K562 (cell line): ENCODE measurements around the gene ZDHHC19. TPM values are rescaled to one million over a fixed set of nuclear protein-coding genes. Genes with fewer than 3 reads are reported as not detected.

Source experiments
- ATAC-seq: fragments of 200-7000 bp; cut with Tn5 transposase; 3 replicates; pipeline ENCODE4 v1.9.1; 2020; ENCODE audit warnings: moderate library complexity
- BruUV-seq: library from RNA; stranded (reverse); fragments of 400-500 nt; replicated peaks from 2 replicates; lab custom pipeline; 2021; lab: Mats Ljungman, UMichigan
- CTCF ChIA-PET: fragments of 300-600 bp; formaldehyde crosslinking; extraction: SDS; loops from one replicate; lab custom pipeline; 2021; ENCODE audit warnings: low intra/inter-chr PET ratio; lab: Yijun Ruan, JAX
- POLR2A ChIA-PET: fragments of 300-600, 350-650 bp; sonication (Branson Sonifier 250); formaldehyde crosslinking; extraction: SDS; loops from one replicate; lab custom pipeline; 2021; ENCODE audit warnings: antibody characterized with exemption, inconsistent platforms; lab: Yijun Ruan, JAX
- DNase-seq, 4 experiments: peaks; one replicate each; pipeline versions ENCODE4 v3.0.0 to v3.0.0-alpha.2; 2011 to 2018; ENCODE audit warnings: low spot score in 3 of 4, mixed read lengths in 3 of 4; ENCODE audit errors: extremely low read depth in 1 of 4
- FAIRE-seq: peaks from 2 replicates; lab custom pipeline; 2011; peaks lifted over from hg19 to GRCh38; lab: Jason Lieb, UNC
- H2AFZ ChIP-seq: 2 replicates; pipeline ENCODE4 v1.6.0; 2011; ENCODE audit warnings: low read depth, low read length, control low read depth, inconsistent platforms
- H3K27ac ChIP-seq: fragments of 200-600 bp; 3 replicates; pipeline ENCODE4 v1.8.0; 2011; ENCODE audit warnings: low read depth, mild to moderate bottlenecking, control low read depth, inconsistent platforms, low read length, moderate library complexity, mixed read lengths; ENCODE audit errors: extremely low read depth
- H3K27me3 ChIP-seq, 2 experiments: fragments of 300-600 bp in 1 of 2; 2 replicates in 1 of 2; 3 replicates in 1 of 2; pipeline versions ENCODE4 v1.6.0 to v1.8.0; 2011; ENCODE audit warnings: inconsistent platforms in 2 of 2, low read length in 2 of 2, mild to moderate bottlenecking in 1 of 2, mixed read lengths in 1 of 2, moderate library complexity in 1 of 2; ENCODE audit not compliant: control insufficient read depth in 2 of 2, insufficient read depth in 2 of 2
- H3K36me3 ChIP-seq: fragments of 300-600 bp; 3 replicates; pipeline ENCODE4 v1.8.0; 2011; ENCODE audit warnings: mild to moderate bottlenecking, low read length, inconsistent platforms; ENCODE audit not compliant: control insufficient read depth, insufficient read depth
- H3K4me1 ChIP-seq, 2 experiments: fragments of 200-600 bp in 1 of 2; replicated peaks in 1 of 2; 2 replicates in 1 of 2; 3 replicates in 1 of 2; pipeline versions ENCODE4 v1.5.1 to v1.8.0; 2011; ENCODE audit warnings: inconsistent platforms in 2 of 2, low read length in 2 of 2, mild to moderate bottlenecking in 1 of 2, mixed read lengths in 1 of 2, moderate library complexity in 1 of 2; ENCODE audit not compliant: control insufficient read depth in 2 of 2, insufficient read depth in 2 of 2
- H3K4me2 ChIP-seq: 2 replicates; pipeline ENCODE4 v1.6.1; 2011; ENCODE audit warnings: low read length, control low read depth, inconsistent platforms, mixed read lengths; ENCODE audit not compliant: insufficient read depth
- H3K4me3 ChIP-seq: fragments of 200-600 bp; sonication (generic), shearing (Covaris generic); 2 replicates; pipeline ENCODE4 v1.5.1; 2016; ENCODE audit warnings: control low read depth, inconsistent platforms
- H3K79me2 ChIP-seq: fragments of 200-600 bp; 3 replicates; pipeline ENCODE4 v1.8.0; 2011; ENCODE audit warnings: low read length, inconsistent platforms; ENCODE audit not compliant: control insufficient read depth, insufficient read depth
- H3K9ac ChIP-seq, 2 experiments: 2 replicates each; pipeline versions ENCODE4 v1.6.0 to v1.6.1; 2011; ENCODE audit warnings: low read depth in 2 of 2, low read length in 2 of 2, control low read depth in 1 of 2, inconsistent platforms in 1 of 2, mild to moderate bottlenecking in 1 of 2, mixed read lengths in 1 of 2; ENCODE audit not compliant: insufficient read depth in 1 of 2
- H3K9me1 ChIP-seq: one replicate; pipeline ENCODE4 v1.6.0; 2011; ENCODE audit warnings: inconsistent platforms, mild to moderate bottlenecking, low read length, moderate library complexity; ENCODE audit not compliant: control insufficient read depth, insufficient read depth
- H3K9me3 ChIP-seq: replicated peaks from 2 replicates; pipeline ENCODE4 v1.5.1; 2011; ENCODE audit warnings: low read depth, low read length, inconsistent platforms; ENCODE audit not compliant: control insufficient read depth, insufficient read depth
- H4K20me1 ChIP-seq: replicated peaks from 2 replicates; pipeline ENCODE4 v1.6.1; 2011; ENCODE audit warnings: low read length, inconsistent platforms, mixed read lengths; ENCODE audit not compliant: control insufficient read depth, insufficient read depth
- CBX2 ChIP-seq: fragments of 200-600 bp; sonication (generic); IDR thresholded peaks from one replicate; pipeline ENCODE4 v1.6.1; 2012; ENCODE audit warnings: mild to moderate bottlenecking, low read length, inconsistent platforms; ENCODE audit not compliant: insufficient read depth, poor library complexity, severe bottlenecking
- DNMT1 ChIP-seq: fragments of 450-650 bp; IDR thresholded peaks from 2 replicates; pipeline ENCODE4 v1.6.1; 2016; ENCODE audit warnings: antibody characterized with exemption, mild to moderate bottlenecking
- ETS2 ChIP-seq: IDR thresholded peaks from 2 replicates; pipeline ENCODE4 v1.6.1; 2016; ENCODE audit warnings: borderline replicate concordance, missing genetic modification characterization, mild to moderate bottlenecking, moderate library complexity, missing compliant biosample characterization; ENCODE audit not compliant: poor library complexity, severe bottlenecking
- FOXA1 ChIP-seq: fragments of 450-650 bp; IDR thresholded peaks from 2 replicates; pipeline ENCODE4 v1.6.1; 2016; ENCODE audit warnings: mild to moderate bottlenecking, borderline replicate concordance
- FOXJ3 ChIP-seq: sonication (generic); formaldehyde crosslinking; IDR thresholded peaks from 2 replicates; pipeline ENCODE4 v1.4.0; 2020; ENCODE audit warnings: mild to moderate bottlenecking, missing genetic modification reagents
- GABPB1 ChIP-seq: sonication (generic); formaldehyde crosslinking; IDR thresholded peaks from 2 replicates; pipeline ENCODE4 v1.8.0; 2022; ENCODE audit warnings: mild to moderate bottlenecking, missing genetic modification reagents
- HLTF ChIP-seq: fragments of 450-650 bp; IDR thresholded peaks from 2 replicates; pipeline ENCODE4 v1.6.1; 2016
- ILF3 ChIP-seq: fragments of 450-650 bp; IDR thresholded peaks from 2 replicates; pipeline ENCODE4 v1.6.1; 2018; ENCODE audit warnings: antibody characterized with exemption, mild to moderate bottlenecking, moderate library complexity, borderline replicate concordance
- JUNB ChIP-seq: fragments of 450-650 bp; formaldehyde crosslinking; conservative IDR thresholded peaks from 2 replicates; pipeline ENCODE4 v1.4.0; 2020; ENCODE audit warnings: mild to moderate bottlenecking
- KAT8 ChIP-seq: fragments of 450-650 bp; IDR thresholded peaks from 2 replicates; pipeline ENCODE4 v1.6.1; 2016; ENCODE audit warnings: low read depth, mild to moderate bottlenecking
- NCOA6 ChIP-seq: fragments of 450-650 bp; IDR thresholded peaks from 2 replicates; pipeline ENCODE4 v1.6.1; 2017; ENCODE audit warnings: mild to moderate bottlenecking
- PKNOX1 ChIP-seq: fragments of 450-650 bp; IDR thresholded peaks from 2 replicates; pipeline ENCODE4 v1.6.1; 2016
- PYGO2 ChIP-seq: fragments of 450-650 bp; IDR thresholded peaks from 2 replicates; pipeline ENCODE4 v1.6.1; 2016; ENCODE audit warnings: mild to moderate bottlenecking, missing genetic modification characterization, moderate library complexity, missing compliant biosample characterization
- RUNX1 ChIP-seq: sonication (generic); IDR thresholded peaks from 2 replicates; pipeline ENCODE4 v1.6.1; 2016; ENCODE audit warnings: antibody characterized with exemption, low read depth
- SNAPC5 ChIP-seq: fragments of 250-450 bp; sonication (Bioruptor Pico); IDR thresholded peaks from 2 replicates; pipeline ENCODE4 v1.8.0; 2021; ENCODE audit warnings: moderate library complexity, mild to moderate bottlenecking, inconsistent platforms
- TCF3 ChIP-seq: sonication (generic); formaldehyde crosslinking; IDR thresholded peaks from 2 replicates; pipeline ENCODE4 v1.4.0; 2020; ENCODE audit warnings: mild to moderate bottlenecking, missing genetic modification reagents
- XRCC5 ChIP-seq: fragments of 200-400 bp; formaldehyde crosslinking; IDR thresholded peaks from 2 replicates; pipeline ENCODE4 v1.6.1; 2017; ENCODE audit warnings: low read depth, mild to moderate bottlenecking, low read length
- ZNF174 ChIP-seq: fragments of 250-450 bp; sonication (Bioruptor Pico); IDR thresholded peaks from 2 replicates; pipeline ENCODE4 v1.4.0; 2020; ENCODE audit warnings: mild to moderate bottlenecking
- ZNF316 ChIP-seq: fragments of 450-650 bp; IDR thresholded peaks from 2 replicates; pipeline ENCODE4 v1.6.1; 2016
- WGBS: fragments of 100-300 bp; shearing (Covaris generic); methylation state at CpG from one replicate; pipeline ENCODE4 v1.1.6; 2016; ENCODE audit warnings: low coverage, mixed read lengths; ENCODE audit not compliant: insufficient coverage; ENCODE audit errors: missing lambda C conversion rate; 5-methylcytosine and 5-hydroxymethylcytosine counted together
- in situ Hi-C: fragments of 300-500 bp; cut with MboI; formaldehyde crosslinking; loops from 4 replicates; pipeline ENCODE4 v1.15.0; 2018; ENCODE audit warnings: inconsistent platforms, mixed read lengths
- intact Hi-C: fragments of 100-400 bp; cut with micrococcal nuclease; formaldehyde crosslinking; loops from 2 replicates; pipeline ENCODE4 v1.14.2; 2022
- polyA plus RNA-seq, 8 experiments: library from polyadenylated mRNA; depleted of rRNA in 4 of 8; stranded (reverse) in 5 of 8; unstranded in 3 of 8; fragments of >200 nt; fragmentation: Nextera tagmentation in 2 of 8; fragmentation: Illumina TruSeq in 1 of 8; extraction: Ambion mirVana in 2 of 8; extraction: Trizol in 1 of 8; gene quantifications; 2 replicates each; pipeline versions ENCODE4 v1.2.1 to v1.2.3, GENCODE V29; 2011 to 2014; ENCODE audit warnings: inconsistent platforms in 1 of 8, missing spikeins in 1 of 8
- total RNA-seq, 7 experiments: library from RNA; depleted of rRNA in 6 of 7; stranded (reverse); fragments of >200 nt in 6 of 7; fragmentation: Illumina TruSeq in 2 of 7; extraction: Trizol in 2 of 7; gene quantifications; 2 replicates each; pipeline versions ENCODE4 v1.2.1 to v1.2.3, GENCODE V29; 2011 to 2021; ENCODE audit warnings: low replicate concordance in 1 of 7

The ZDHHC19 gene
- total and polyA plus RNA-seq, 9 of the 15 experiments (the other 6 are each of a cell fraction or from before 2014, with no cell fraction given) = 0.40 to 5.5 (median 1.1) TPM

GRCh38 chr3:196237203-196237602 lies 26.0 kb upstream of the ZDHHC19 start:
- 87% methylated on average over 5 of the region's 5 CpGs for WGBS
- intact Hi-C loops = no loop called here

GRCh38 chr3:196236223-196236622 lies 25.0 kb upstream of the ZDHHC19 start:
- 96% methylated on average over 8 of the region's 8 CpGs for WGBS
- in situ Hi-C loops (no loop called here), intact Hi-C loops (no loop called here)
- H3K9ac ChIP-seq = no peak overlapping the region
- ATAC-seq (no peak; the same call in 2 of the 3 replicates), FAIRE-seq (no peak), DNase-seq (no peak)
- H3K4me3 ChIP-seq = no peak overlapping the region
- BruUV-seq = TSS peak; percentile 16
- H3K9me1 ChIP-seq = peaks cover 9% of the 10 kb centered on the region
- H4K20me1 ChIP-seq = no peaks in the 10 kb centered on the region
- no peaks in the 10 kb centered on the region for H3K9me3 ChIP-seq
- POLR2A ChIA-PET = interaction anchor here (0.7 to 1.6 kb wide), 3 partner anchors 9 to 276 kb away, joined by 3 to 5 read pairs (median 4); partner anchors contain the start of gene DYNLT2B
- no peak overlapping the region for H3K4me2 ChIP-seq
- H3K36me3 ChIP-seq = peaks cover 40% of the 10 kb centered on the region
- H3K27ac ChIP-seq = no peak overlapping the region
- no peak overlapping the region for H2AFZ ChIP-seq
- no peaks in the 10 kb centered on the region for H3K27me3 ChIP-seq
- CTCF ChIA-PET = no interaction called here
- peaks cover 0 to 9% of the 10 kb centered on the region in 2 experiments; a peak in 2 of 5 replicates for H3K4me1 ChIP-seq
- H3K79me2 ChIP-seq = no peaks in the 10 kb centered on the region
- TF ChIP-seq XRCC5 (no peak), TCF3 (no peak), KAT8 (no peak), RUNX1 (no peak), HLTF (no peak), GABPB1 (CRISPR knock-in tag) (no peak), CBX2 (no peak), PYGO2 (tag) (no peak), JUNB (CRISPR knock-in tag) (no peak), FOXJ3 (CRISPR knock-in tag) (no peak), FOXA1 (no peak), DNMT1 (no peak), NCOA6 (no peak), SNAPC5 (CRISPR knock-in tag) (no peak), ZNF174 (no peak), PKNOX1 (no peak), ILF3 (no peak)

More at GRCh38 chr3:196237203-196237602, 26.0 kb upstream of the ZDHHC19 start:
- ATAC-seq (no peak), DNase-seq (no peak), FAIRE-seq (peak; percentile 23)
- Histone ChIP-seq H2AFZ (no peak overlapping the region), H3K79me2 (no peaks in the 10 kb centered on the region), H3K9me1 (peaks cover 5% of the 10 kb centered on the region), H4K20me1 (no peaks in the 10 kb centered on the region), H3K27ac (no peak overlapping the region), H3K4me3 (no peak overlapping the region), H3K27me3 (no peaks in the 10 kb centered on the region), H3K9me3 (no peaks in the 10 kb centered on the region), H3K9ac (no peak overlapping the region), H3K4me1 (peaks cover 0 to 9% of the 10 kb centered on the region in 2 experiments; a peak in 2 of 5 replicates), H3K36me3 (peaks cover 49% of the 10 kb centered on the region), H3K4me2 (no peak overlapping the region)
- CTCF ChIA-PET = no interaction called here
- TF ChIP-seq ETS2 (no peak), ZNF316 (no peak)
- no TSS peak for BruUV-seq
- in situ Hi-C loops = no loop called here
- POLR2A ChIA-PET = interaction anchor here (0.6 to 1.6 kb wide), 3 partner anchors 10 to 275 kb away, joined by 3 to 5 read pairs (median 4); no protein-coding TSS in a partner anchor
